ENCODE results near the gene RELA.

The RELA gene

GRCh38 chr11:65630215-65630614, 32.5 kb downstream of the RELA start:
- in situ Hi-C loops (cut with HindIII; ENCODE audit: low sequenced_read_pairs) = no loop called here
- H3K4me3 ChIP-seq (ENCODE audit: low read depth, low read length) = no peak overlapping the region
- no peak for TF ChIP-seq CTCF (IDR thresholded peaks at IDR 0.05; ENCODE audit: low read depth, low read length, missing control alignments)

GRCh38 chr11:65629579-65629978, 33.1 kb downstream of the RELA start:
- no peak overlapping the region for H3K4me3 ChIP-seq (ENCODE audit: low read depth, low read length)
- TF ChIP-seq CTCF (IDR thresholded peaks at IDR 0.05; ENCODE audit: low read depth, low read length, missing control alignments) = no peak
- in situ Hi-C loops (cut with HindIII; ENCODE audit: low sequenced_read_pairs) = no loop called here
- no peak for DNase-seq (ENCODE audit: low read depth)

More at GRCh38 chr11:65630215-65630614, 32.5 kb downstream of the RELA start:
- DNase-seq (ENCODE audit: low read depth) = no peak

GRCh38 chr11:65627202-65627601, 35.5 kb downstream of the RELA start:
- H3K4me3 ChIP-seq (ENCODE audit: low read depth, low read length) = no peak overlapping the region

GRCh38 chr11:65625628-65626342, 36.9 kb downstream of the RELA start:
- peak; percentile 51 for TF ChIP-seq CTCF (IDR thresholded peaks at IDR 0.05; ENCODE audit: low read depth, low read length, missing control alignments)
- in situ Hi-C loops (cut with HindIII; ENCODE audit: low sequenced_read_pairs) = no loop called here
- H3K4me3 ChIP-seq (ENCODE audit: low read depth, low read length) = no peak overlapping the region
- DNase-seq (ENCODE audit: low read depth) = no peak

More at GRCh38 chr11:65627202-65627601, 35.5 kb downstream of the RELA start:
- TF ChIP-seq CTCF (IDR thresholded peaks at IDR 0.05; ENCODE audit: low read depth, low read length, missing control alignments) = no peak
- in situ Hi-C loops (cut with HindIII; ENCODE audit: low sequenced_read_pairs) = no loop called here
- DNase-seq (ENCODE audit: low read depth) = no peak

GRCh38 chr11:65624931-65625627, 37.6 kb downstream of the RELA start:
- no peak for TF ChIP-seq CTCF (IDR thresholded peaks at IDR 0.05; ENCODE audit: low read depth, low read length, missing control alignments)
- no peak overlapping the region for H3K4me3 ChIP-seq (ENCODE audit: low read depth, low read length)
- no peak for DNase-seq (ENCODE audit: low read depth)
- in situ Hi-C loops (cut with HindIII; ENCODE audit: low sequenced_read_pairs) = no loop called here

GRCh38 chr11:65623852-65624616, 38.7 kb downstream of the RELA start:
- in situ Hi-C loops (cut with HindIII; ENCODE audit: low sequenced_read_pairs) = no loop called here
- no peak for TF ChIP-seq CTCF (IDR thresholded peaks at IDR 0.05; ENCODE audit: low read depth, low read length, missing control alignments)
- no peak for DNase-seq (ENCODE audit: low read depth)
- H3K4me3 ChIP-seq (ENCODE audit: low read depth, low read length) = no peak overlapping the region

Measured in astrocyte of the cerebellum (primary cell).